IPS-20b (cell line): Measurements from ENCODE around the gene PPP4R2.

Source experiments
- H3K27ac ChIP-seq: one replicate; pipeline ENCODE4 v1.5.1; 2013; ENCODE audit warnings: low read length
- H3K27me3 ChIP-seq: 2 replicates; pipeline ENCODE4 v1.6.1; 2013; ENCODE audit warnings: mild to moderate bottlenecking, low read length, inconsistent platforms; ENCODE audit not compliant: insufficient read depth
- H3K36me3 ChIP-seq: 2 replicates; pipeline ENCODE4 v1.6.1; 2013; ENCODE audit warnings: low read depth, mild to moderate bottlenecking, inconsistent platforms, low read length, moderate library complexity; ENCODE audit not compliant: insufficient read depth
- H3K4me1 ChIP-seq: 2 replicates; pipeline ENCODE4 v1.6.1; 2013; ENCODE audit warnings: mild to moderate bottlenecking, control low read depth, inconsistent platforms, low read length, moderate library complexity; ENCODE audit not compliant: insufficient read depth
- H3K4me3 ChIP-seq: 2 replicates; pipeline ENCODE4 v1.5.1; 2013; ENCODE audit warnings: mild to moderate bottlenecking, low read length, inconsistent platforms
- H3K9ac ChIP-seq: 2 replicates; pipeline ENCODE4 v1.6.1; 2013; ENCODE audit warnings: low read depth, mild to moderate bottlenecking, inconsistent platforms, low read length, moderate library complexity
- H3K9me3 ChIP-seq: 2 replicates; pipeline ENCODE4 v1.6.1; 2013; ENCODE audit warnings: mild to moderate bottlenecking, low read depth, low read length, inconsistent platforms; ENCODE audit not compliant: insufficient read depth

The PPP4R2 gene

GRCh38 chr3:72996473-72997333 lies at the start of gene PPP4R2:
Gene PPP4R2, plus strand, starts transcription at chr3:72996811. Its CDS starts 227 bp downstream, at chr3:72997038.
- Histone ChIP-seq H3K4me1 (peaks cover 12% of the 10 kb centered on the region; the same call in 1 of the 2 replicates), H3K4me3 (peak within 1 kb of the TSS; percentile 96), H3K9me3 (no peaks in the 10 kb centered on the region), H3K27me3 (no peaks in the 10 kb centered on the region), H3K27ac (peak within 1 kb of the TSS; percentile 66), H3K36me3 (peaks cover 39% of the 10 kb centered on the region), H3K9ac (peak within 1 kb of the TSS; percentile 98)

- Histone ChIP-seq H3K36me3 (no peaks in the 10 kb centered on the region), H3K9me3 (no peaks in the 10 kb centered on the region), H3K9ac (no peak overlapping the region), H3K27ac (no peak overlapping the region), H3K27me3 (no peaks in the 10 kb centered on the region), H3K4me3 (no peak overlapping the region), H3K4me1 (no peaks in the 10 kb centered on the region)
These were observed 48.7 kb upstream of the PPP4R2 start for GRCh38 chr3:72947715-72948490.

GRCh38 chr3:72949016-72949415 lies 47.6 kb upstream of the PPP4R2 start:
- no peaks in the 10 kb centered on the region for H3K4me1 ChIP-seq
- H3K9me3 ChIP-seq: no peaks in the 10 kb centered on the region
- no peaks in the 10 kb centered on the region for H3K36me3 ChIP-seq
- H3K9ac ChIP-seq: no peak overlapping the region
- H3K27me3 ChIP-seq: no peaks in the 10 kb centered on the region
- no peak overlapping the region for H3K27ac ChIP-seq
- no peak overlapping the region for H3K4me3 ChIP-seq

GRCh38 chr3:72950372-72950771 lies 46.2 kb upstream of the PPP4R2 start:
- Histone ChIP-seq H3K36me3 (no peaks in the 10 kb centered on the region), H3K27me3 (no peaks in the 10 kb centered on the region), H3K27ac (no peak overlapping the region), H3K4me3 (no peak overlapping the region), H3K9me3 (no peaks in the 10 kb centered on the region), H3K9ac (no peak overlapping the region), H3K4me1 (peaks cover 5% of the 10 kb centered on the region; the same call in 1 of the 2 replicates)

GRCh38 chr3:72950801-72951200 lies 45.8 kb upstream of the PPP4R2 start:
- H3K4me1 ChIP-seq: peaks cover 5% of the 10 kb centered on the region; the same call in 1 of the 2 replicates
- no peaks in the 10 kb centered on the region for H3K36me3 ChIP-seq
- no peak overlapping the region for H3K9ac ChIP-seq
- no peak overlapping the region for H3K4me3 ChIP-seq
- H3K27me3 ChIP-seq: no peaks in the 10 kb centered on the region
- H3K9me3 ChIP-seq: no peaks in the 10 kb centered on the region
- H3K27ac ChIP-seq: no peak overlapping the region

GRCh38 chr3:72951259-72951722 lies 45.3 kb upstream of the PPP4R2 start:
- Histone ChIP-seq H3K4me1 (peaks cover 5% of the 10 kb centered on the region; the same call in 1 of the 2 replicates), H3K4me3 (no peak overlapping the region)

GRCh38 chr3:72953325-72953956 lies 43.2 kb upstream of the PPP4R2 start:
- no peaks in the 10 kb centered on the region for H3K27me3 ChIP-seq
- H3K27ac ChIP-seq: no peak overlapping the region
- H3K9ac ChIP-seq: no peak overlapping the region
- H3K36me3 ChIP-seq: no peaks in the 10 kb centered on the region
- no peak overlapping the region for H3K4me3 ChIP-seq
- no peaks in the 10 kb centered on the region for H3K9me3 ChIP-seq
- peaks cover 12% of the 10 kb centered on the region; the same call in 1 of the 2 replicates for H3K4me1 ChIP-seq

More at GRCh38 chr3:72951259-72951722, 45.3 kb upstream of the PPP4R2 start:
- no peaks in the 10 kb centered on the region for H3K27me3 ChIP-seq
- no peak overlapping the region for H3K27ac ChIP-seq
- no peaks in the 10 kb centered on the region for H3K36me3 ChIP-seq
- no peak overlapping the region for H3K9ac ChIP-seq
- H3K9me3 ChIP-seq: no peaks in the 10 kb centered on the region

GRCh38 chr3:72957297-72957696 lies 39.3 kb upstream of the PPP4R2 start:
- Histone ChIP-seq H3K9ac (no peak overlapping the region), H3K36me3 (no peaks in the 10 kb centered on the region)

GRCh38 chr3:72959336-72959735 lies 37.3 kb upstream of the PPP4R2 start:
- H3K27ac ChIP-seq: no peak overlapping the region
- H3K4me3 ChIP-seq: no peak overlapping the region
- H3K9ac ChIP-seq: no peak overlapping the region
- no peaks in the 10 kb centered on the region for H3K27me3 ChIP-seq
- H3K36me3 ChIP-seq: no peaks in the 10 kb centered on the region
- no peaks in the 10 kb centered on the region for H3K9me3 ChIP-seq
- peaks cover 12% of the 10 kb centered on the region; the same call in 1 of the 2 replicates for H3K4me1 ChIP-seq

More at GRCh38 chr3:72957297-72957696, 39.3 kb upstream of the PPP4R2 start:
- no peak overlapping the region for H3K27ac ChIP-seq
- no peaks in the 10 kb centered on the region for H3K27me3 ChIP-seq
- peaks cover 12% of the 10 kb centered on the region; the same call in 1 of the 2 replicates for H3K4me1 ChIP-seq
- H3K4me3 ChIP-seq: no peak overlapping the region
- H3K9me3 ChIP-seq: no peaks in the 10 kb centered on the region

- Histone ChIP-seq H3K27me3 (no peaks in the 10 kb centered on the region), H3K36me3 (no peaks in the 10 kb centered on the region), H3K4me1 (peaks cover 7% of the 10 kb centered on the region; the same call in 1 of the 2 replicates), H3K9me3 (no peaks in the 10 kb centered on the region), H3K9ac (no peak overlapping the region), H3K4me3 (no peak overlapping the region), H3K27ac (no peak overlapping the region)
These were observed 35.6 kb upstream of the PPP4R2 start for GRCh38 chr3:72960812-72961518.

- Histone ChIP-seq H3K4me1 (peaks cover 7% of the 10 kb centered on the region; the same call in 1 of the 2 replicates), H3K9me3 (no peaks in the 10 kb centered on the region), H3K4me3 (no peak overlapping the region), H3K36me3 (no peaks in the 10 kb centered on the region), H3K27me3 (no peaks in the 10 kb centered on the region), H3K9ac (no peak overlapping the region), H3K27ac (no peak overlapping the region)
These were observed 34.9 kb upstream of the PPP4R2 start for GRCh38 chr3:72961752-72962151.
